Upper lobe of left lung (tissue), 6 donors: ENCODE data around the gene GNAT3. TPM values are rescaled to one million over a fixed set of nuclear protein-coding genes. Genes with fewer than 3 reads are reported as not detected.

Experiments
- ATAC-seq, 2 donors: fragments of 200-7000 bp; cut with Tn5 transposase; one replicate each; pipeline ENCODE4 v1.9.1; 2022; ENCODE audit warnings: mild to moderate bottlenecking in 2 of 2, moderate library complexity in 2 of 2; ENCODE audit not compliant: low FRiP score in 2 of 2
- DNase-seq, 2 donors: peaks; one replicate each; pipeline ENCODE4 v3.0.0-alpha.2; 2019 to 2020
- H3K27ac ChIP-seq, 4 donors: fragments of 200-600 bp; sonication (generic); one replicate each; pipeline ENCODE4 v1.5.1; 2016 to 2019
- H3K27me3 ChIP-seq, 4 donors: fragments of 200-600 bp; sonication (generic); one replicate each; pipeline ENCODE4 v1.5.1; 2017 to 2019
- H3K36me3 ChIP-seq, 4 donors: fragments of 200-600 bp; sonication (generic); one replicate each; pipeline ENCODE4 v1.5.1; 2016 to 2019
- H3K4me1 ChIP-seq, 4 donors: fragments of 200-600 bp; sonication (generic); one replicate each; pipeline ENCODE4 v1.5.1; 2018 to 2019
- H3K4me3 ChIP-seq, 4 donors: fragments of 200-600 bp; sonication (generic); one replicate each; pipeline ENCODE4 v1.5.1; 2017 to 2019; ENCODE audit warnings: mild to moderate bottlenecking in 2 of 4, moderate library complexity in 1 of 4
- H3K9me3 ChIP-seq, 4 donors: fragments of 200-600 bp; sonication (generic); one replicate each; pipeline ENCODE4 v1.5.1; 2018 to 2019
- CTCF ChIP-seq, 6 experiments: fragments of 450-650 bp in 4 of 6; fragments of 200-600 bp in 2 of 6; sonication (generic) in 2 of 6; IDR thresholded peaks; one replicate each; pipeline ENCODE4 v1.5.1; 2016 to 2019; ENCODE audit warnings: antibody characterized with exemption in 6 of 6
- EP300 ChIP-seq, 4 donors: sonication (generic); formaldehyde crosslinking; IDR thresholded peaks; one replicate each; pipeline ENCODE4 v1.5.1; 2017; ENCODE audit warnings: antibody characterized with exemption in 4 of 4, control low read depth in 2 of 4
- POLR2A ChIP-seq, 4 donors: fragments of 450-650 bp; IDR thresholded peaks; one replicate each; pipeline ENCODE4 v1.5.1; 2016 to 2017; ENCODE audit warnings: antibody characterized with exemption in 4 of 4, mild to moderate bottlenecking in 2 of 4
- POLR2AphosphoS5 ChIP-seq, 2 donors: sonication (generic); formaldehyde crosslinking; IDR thresholded peaks; one replicate each; pipeline ENCODE4 v1.5.1; 2017; ENCODE audit warnings: antibody characterized with exemption in 2 of 2
- WGBS, 2 donors: methylation state at CpG; one replicate each; pipeline ENCODE4 v1.1.5; 2017 to 2018; 5-methylcytosine and 5-hydroxymethylcytosine counted together
- total RNA-seq, 6 donors: library from RNA; depleted of rRNA in 4 of 6; stranded (reverse); fragments of >200 nt in 4 of 6; gene quantifications; one replicate each; pipeline versions ENCODE4 v1.1.0 to v1.2.1, GENCODE V29; 2016 to 2021
- donor health status: DM: no; HTN: no; CAD: no; lungs with moderate emphysema.
- donor health status: DM: no; HTN: yes; CAD: no; lungs with severe emphysema.

The GNAT3 gene
- total RNA-seq, 6 donors from 2014 or later: not detected

GRCh38 chr7:80453699-80454340, 58.0 kb downstream of the GNAT3 start:
- TF ChIP-seq POLR2A (IDR thresholded peaks at IDR 0.05): no peak
- peak in 4 of 6 experiments; percentile 16 to 26 (median 22) for TF ChIP-seq CTCF (IDR thresholded peaks at IDR 0.05)
- no peaks in the 10 kb centered on the region for H3K27me3 ChIP-seq
- ATAC-seq (no peak), DNase-seq (no peak)
- no peak overlapping the region for H3K27ac ChIP-seq
- no peak overlapping the region for H3K4me3 ChIP-seq
- no peaks in the 10 kb centered on the region for H3K4me1 ChIP-seq
- no peaks in the 10 kb centered on the region for H3K36me3 ChIP-seq
- no peaks in the 10 kb centered on the region for H3K9me3 ChIP-seq
- 36 to 46% methylated on average over 2 of the region's 2 CpGs for WGBS, 2 donors

- H3K4me1 ChIP-seq: no peaks in the 10 kb centered on the region
- no peaks in the 10 kb centered on the region for H3K9me3 ChIP-seq
- no peak for DNase-seq
- WGBS, 2 donors: 53 to 55% methylated on average over 6 of the region's 6 CpGs
- H3K36me3 ChIP-seq: no peaks in the 10 kb centered on the region
- no peak for ATAC-seq
- H3K27me3 ChIP-seq: no peaks in the 10 kb centered on the region
- no peak overlapping the region for H3K27ac ChIP-seq
- TF ChIP-seq POLR2AphosphoS5 (IDR thresholded peaks at IDR 0.05) (no peak), CTCF (IDR thresholded peaks at IDR 0.05) (no peak), POLR2A (IDR thresholded peaks at IDR 0.05) (no peak), EP300 (IDR thresholded peaks at IDR 0.05) (no peak)
- no peak overlapping the region for H3K4me3 ChIP-seq
Measured at GRCh38 chr7:80450621-80451308, 61.1 kb downstream of the GNAT3 start.

DNA sequence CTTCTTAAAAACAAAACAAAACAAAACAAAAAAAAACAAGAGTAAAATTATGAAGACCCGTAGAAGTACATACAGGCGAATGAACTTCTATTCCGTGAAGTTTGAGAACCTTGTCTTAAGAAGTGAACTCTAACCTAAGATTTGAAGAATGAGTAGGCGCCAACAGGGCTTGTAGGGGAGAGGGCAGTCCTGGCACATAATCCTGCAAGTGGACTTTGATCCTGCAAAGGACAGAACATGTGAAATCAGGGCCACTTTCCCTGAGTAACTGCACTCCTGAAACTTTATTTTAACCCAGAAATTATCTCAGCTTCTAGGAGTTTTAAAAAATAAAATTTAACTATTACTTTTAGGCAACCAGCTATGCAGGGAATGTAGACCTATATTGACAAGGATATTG, 62.0 kb downstream of the GNAT3 start:
- no peak for DNase-seq

DNA sequence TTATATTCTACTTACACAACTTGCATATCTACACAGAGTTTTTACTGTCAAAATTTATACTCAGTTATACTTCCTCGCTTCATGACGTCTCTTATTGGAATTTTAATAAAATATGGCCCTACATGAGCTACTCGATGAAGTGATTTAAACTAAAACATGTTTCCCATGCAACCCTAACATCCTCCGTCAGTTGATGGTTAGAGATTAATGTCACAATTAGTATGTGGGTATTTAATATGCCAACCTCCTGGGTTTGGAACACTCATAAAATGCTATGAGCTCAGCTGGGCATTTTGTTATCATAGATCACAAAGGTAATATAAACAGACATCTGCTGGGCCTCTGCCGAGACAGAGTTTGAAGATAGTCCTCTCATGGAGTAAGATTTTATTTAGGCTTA, 66.5 kb downstream of the GNAT3 start:
- H3K4me1 ChIP-seq: no peaks in the 10 kb centered on the region
- H3K27me3 ChIP-seq: no peaks in the 10 kb centered on the region
- no peaks in the 10 kb centered on the region for H3K36me3 ChIP-seq
- TF ChIP-seq EP300 (IDR thresholded peaks at IDR 0.05) (no peak), CTCF (IDR thresholded peaks at IDR 0.05) (no peak), POLR2A (IDR thresholded peaks at IDR 0.05) (no peak), POLR2AphosphoS5 (IDR thresholded peaks at IDR 0.05) (no peak)
- no peak overlapping the region for H3K27ac ChIP-seq
- no peak overlapping the region for H3K4me3 ChIP-seq
- WGBS, 2 donors: 81 to 85% methylated on average over 5 of the region's 5 CpGs
- ATAC-seq (no peak), DNase-seq (no peak)
- no peaks in the 10 kb centered on the region for H3K9me3 ChIP-seq

More for the DNA sequence above, 62.0 kb downstream of the GNAT3 start:
- Histone ChIP-seq H3K36me3 (no peaks in the 10 kb centered on the region), H3K4me1 (no peaks in the 10 kb centered on the region), H3K4me3 (no peak overlapping the region), H3K9me3 (no peaks in the 10 kb centered on the region), H3K27me3 (no peaks in the 10 kb centered on the region), H3K27ac (no peak overlapping the region)
- ATAC-seq: no peak
- TF ChIP-seq CTCF (IDR thresholded peaks at IDR 0.05) (no peak), EP300 (IDR thresholded peaks at IDR 0.05) (no peak), POLR2A (IDR thresholded peaks at IDR 0.05) (no peak), POLR2AphosphoS5 (IDR thresholded peaks at IDR 0.05) (no peak)
- WGBS, 2 donors: 88 to 92% methylated on average over 4 of the region's 4 CpGs

DNA sequence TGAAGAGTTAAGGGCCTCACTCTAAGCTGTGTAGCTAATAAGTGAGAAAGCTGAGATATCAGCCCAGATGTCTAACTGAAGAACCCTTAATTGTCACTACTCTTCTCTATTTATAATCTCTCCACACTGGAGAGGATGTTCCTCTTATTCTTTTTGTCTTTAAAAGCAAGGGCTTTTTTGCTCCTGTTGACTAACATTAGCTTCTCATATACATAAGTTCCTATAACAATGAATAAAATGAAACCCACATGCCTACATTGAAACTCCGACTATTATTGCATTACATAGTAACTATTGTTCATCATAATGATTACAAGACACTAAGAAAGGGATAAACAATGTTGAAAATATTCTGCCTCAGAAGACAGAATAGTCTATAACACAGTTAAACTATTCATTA, 67.1 kb downstream of the GNAT3 start:
- Histone ChIP-seq H3K27me3 (no peaks in the 10 kb centered on the region), H3K36me3 (no peaks in the 10 kb centered on the region), H3K9me3 (no peaks in the 10 kb centered on the region), H3K27ac (no peak overlapping the region), H3K4me3 (no peak overlapping the region), H3K4me1 (no peaks in the 10 kb centered on the region)
- ATAC-seq (no peak), DNase-seq (no peak)
- WGBS, 2 donors: 56 to 73% methylated on average over 1 of the region's 1 CpG
- TF ChIP-seq EP300 (IDR thresholded peaks at IDR 0.05): no peak
- TF ChIP-seq CTCF (IDR thresholded peaks at IDR 0.05): no peak
- TF ChIP-seq POLR2AphosphoS5 (IDR thresholded peaks at IDR 0.05): no peak
- TF ChIP-seq POLR2A (IDR thresholded peaks at IDR 0.05): no peak
